Measurements from ENCODE around the gene TRPM2. TPM values are rescaled to one million over a fixed set of nuclear protein-coding genes. Genes with fewer than 3 reads are reported as not detected.
"Not testable (repeated sequence)": the region's sequence is repeated elsewhere in the genome, so short reads cannot be mapped to it uniquely, and the experiment has no call there.

TRPM2 gene
- polyA plus RNA-seq, 4 donors = 0.92 to 1.2 (median 1.1) TPM

- no peak for DNase-seq (ENCODE audit: low read depth in 4 of 4, low spot score in 2 of 4)
Measured at GRCh38 chr21:44333509-44334328, 19.7 kb upstream of the TRPM2 start.

DNA sequence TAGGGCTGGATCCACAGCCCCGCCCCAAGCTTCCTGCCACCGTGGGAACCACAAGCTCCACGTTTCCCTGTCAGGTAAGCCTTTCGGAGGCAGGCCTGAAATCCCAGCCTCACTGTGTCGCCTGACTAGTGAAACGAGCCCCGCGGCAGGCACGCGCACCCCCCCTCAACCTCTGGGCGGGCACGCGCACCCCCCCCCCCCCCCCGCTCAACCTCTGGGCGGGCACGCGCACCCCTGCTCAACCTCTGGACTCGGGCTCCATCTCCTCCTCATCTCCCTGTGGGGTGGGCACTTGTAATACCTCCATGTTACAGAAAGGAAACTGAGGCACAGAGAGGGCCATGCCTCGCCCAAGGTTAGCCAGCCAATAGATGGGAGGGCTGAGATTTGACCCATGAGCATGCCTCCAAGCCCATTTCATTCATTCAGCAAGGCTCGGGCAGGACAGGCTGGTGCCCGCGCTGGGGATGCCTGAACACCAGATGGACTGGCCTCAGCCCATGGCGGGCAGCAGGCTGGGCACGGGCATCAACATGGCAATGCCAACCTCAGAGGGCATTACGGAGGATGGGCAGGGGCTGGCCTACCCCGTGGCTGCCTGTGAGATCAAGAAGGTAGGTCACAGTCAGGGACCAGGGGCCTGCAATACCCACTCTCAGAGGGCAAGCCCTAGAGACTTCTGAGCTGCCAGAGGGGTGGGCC, 18.9 kb upstream of the TRPM2 start:
- no peak for DNase-seq (ENCODE audit: low read depth in 4 of 4, low spot score in 2 of 4)

GRCh38 chr21:44335266-44336059, 18.0 kb upstream of the TRPM2 start:
- no peak for DNase-seq (ENCODE audit: low read depth in 4 of 4, low spot score in 2 of 4)

DNA sequence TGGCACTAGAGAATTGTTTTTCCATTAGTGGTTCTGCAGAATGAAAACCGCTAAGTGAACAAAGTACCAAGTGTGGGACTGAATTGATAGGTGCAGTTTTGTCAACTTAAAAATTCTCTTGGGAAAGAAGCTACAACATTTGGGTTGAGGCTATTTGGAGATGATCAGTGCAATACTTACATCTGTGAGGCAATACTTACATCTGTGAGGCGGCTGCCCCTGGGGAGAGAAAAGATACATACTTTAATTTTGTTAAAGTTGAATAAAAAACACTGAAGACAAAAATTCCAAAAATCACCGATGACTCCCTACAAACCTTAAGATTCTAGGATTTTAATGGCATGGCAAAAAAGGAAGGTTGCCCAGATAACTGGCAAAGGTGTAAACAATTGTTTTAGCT, 16.0 kb upstream of the TRPM2 start:
- DNase-seq (ENCODE audit: low read depth in 4 of 4, low spot score in 2 of 4) = no peak

DNA sequence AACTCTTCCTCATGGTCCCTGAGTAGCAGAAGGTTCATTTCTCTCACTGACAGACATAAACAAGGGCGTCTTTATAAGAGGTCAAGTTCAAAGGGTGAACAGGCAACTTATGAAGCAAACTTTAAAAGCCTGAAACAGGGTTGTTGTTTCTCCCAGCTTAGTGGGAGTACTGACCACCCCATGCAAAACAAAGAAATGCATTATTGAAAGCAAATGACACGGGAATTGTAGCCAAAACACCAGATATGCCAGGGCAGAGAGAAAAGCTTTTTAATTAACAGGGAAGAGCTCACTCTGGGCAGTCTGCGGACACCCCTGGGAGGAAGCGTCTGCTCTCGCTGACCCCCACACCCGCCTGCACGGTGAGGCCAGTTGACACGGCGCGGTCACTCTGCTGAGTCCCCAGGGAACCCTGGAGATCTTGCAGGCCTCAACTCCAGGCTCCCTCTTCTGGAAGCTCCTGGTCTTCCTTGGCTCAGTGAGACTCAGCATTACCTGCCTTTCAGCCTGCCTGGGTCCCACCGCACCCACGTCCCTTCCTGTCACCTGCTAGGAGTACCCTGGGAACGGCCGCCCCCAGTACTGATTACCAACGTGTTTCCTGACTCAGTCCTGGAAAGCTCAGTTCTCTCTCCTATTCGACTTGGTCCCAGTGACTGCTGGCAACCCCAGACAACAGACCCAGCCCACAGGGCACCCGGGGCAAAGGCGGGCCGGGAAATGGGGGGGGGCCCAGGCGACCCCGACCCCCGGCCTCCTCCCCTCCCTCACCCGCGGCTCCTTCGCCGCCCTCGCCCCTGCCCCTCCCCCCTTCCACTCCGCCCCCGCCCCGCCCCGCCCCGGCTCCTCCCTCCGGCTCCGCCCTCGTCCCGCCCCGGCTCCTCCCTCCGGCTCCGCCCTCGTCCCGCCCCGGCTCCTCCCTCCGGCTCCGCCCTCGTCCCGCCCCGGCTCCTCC, 15.2 kb upstream of the TRPM2 start:
- peak in 1 of 4 donors; percentile 45 for DNase-seq (ENCODE audit: low read depth in 4 of 4, low spot score in 2 of 4)

DNA sequence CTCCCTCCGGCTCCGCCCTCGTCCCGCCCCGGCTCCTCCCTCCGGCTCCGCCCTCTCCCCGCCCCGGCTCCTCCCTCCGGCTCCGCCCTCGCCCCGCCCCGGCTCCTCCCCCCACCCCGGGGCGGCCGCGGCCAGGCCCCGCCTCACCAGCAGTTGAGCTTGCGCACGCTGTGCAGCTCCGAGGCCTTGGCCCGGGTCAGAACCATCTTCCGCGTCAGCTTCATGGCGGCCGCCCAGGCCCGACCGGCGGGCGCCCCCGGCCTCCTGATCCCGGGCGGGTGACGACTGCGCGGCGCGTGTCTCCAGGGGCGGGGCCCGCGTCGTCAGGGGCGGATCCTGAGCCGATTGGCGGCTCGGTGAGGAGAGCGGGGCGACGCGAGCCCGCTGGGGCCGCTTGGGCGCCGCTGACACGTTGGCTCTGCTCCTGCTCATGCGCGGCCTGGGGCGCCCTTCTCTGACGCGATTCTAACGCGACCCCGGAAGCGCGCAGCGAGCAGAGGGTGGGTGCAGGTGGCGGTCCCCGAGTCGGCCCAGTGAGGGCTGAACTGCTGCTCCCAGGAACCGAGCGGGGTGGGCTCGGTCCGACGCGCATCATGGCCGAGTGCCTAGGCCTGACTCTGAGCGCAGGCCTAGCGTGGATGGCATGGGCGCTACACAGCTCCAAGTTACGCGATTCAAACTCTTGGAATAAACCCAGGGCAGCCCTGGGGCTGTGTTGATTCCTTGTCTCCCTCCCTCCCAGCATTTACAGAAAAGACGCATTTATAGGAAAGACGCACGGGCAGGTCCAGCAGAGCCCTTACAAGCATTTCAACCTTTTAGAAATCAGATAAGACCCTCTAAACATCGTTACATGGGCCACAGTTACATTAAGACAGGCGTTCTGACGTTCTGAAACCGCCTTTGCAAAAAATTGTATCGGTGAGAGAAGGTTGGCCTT, 14.2 kb upstream of the TRPM2 start, which contains the start of gene CFAP410:
Gene CFAP410 (minus strand): TSS at position 420 of the 940 bp plus-strand sequence. CDS start 196 bp downstream, at position 224.
- peak; percentile 84 to 89 (median 87) for DNase-seq (ENCODE audit: low read depth in 4 of 4, low spot score in 2 of 4)

- DNase-seq (ENCODE audit: low read depth in 4 of 4, low spot score in 2 of 4) = not testable (repeated sequence)
Measured at GRCh38 chr21:44341726-44342458, 11.5 kb upstream of the TRPM2 start.

- DNase-seq (ENCODE audit: low read depth in 4 of 4, low spot score in 2 of 4) = not testable (repeated sequence)
Measured at GRCh38 chr21:44342981-44343380, 10.4 kb upstream of the TRPM2 start.

DNA sequence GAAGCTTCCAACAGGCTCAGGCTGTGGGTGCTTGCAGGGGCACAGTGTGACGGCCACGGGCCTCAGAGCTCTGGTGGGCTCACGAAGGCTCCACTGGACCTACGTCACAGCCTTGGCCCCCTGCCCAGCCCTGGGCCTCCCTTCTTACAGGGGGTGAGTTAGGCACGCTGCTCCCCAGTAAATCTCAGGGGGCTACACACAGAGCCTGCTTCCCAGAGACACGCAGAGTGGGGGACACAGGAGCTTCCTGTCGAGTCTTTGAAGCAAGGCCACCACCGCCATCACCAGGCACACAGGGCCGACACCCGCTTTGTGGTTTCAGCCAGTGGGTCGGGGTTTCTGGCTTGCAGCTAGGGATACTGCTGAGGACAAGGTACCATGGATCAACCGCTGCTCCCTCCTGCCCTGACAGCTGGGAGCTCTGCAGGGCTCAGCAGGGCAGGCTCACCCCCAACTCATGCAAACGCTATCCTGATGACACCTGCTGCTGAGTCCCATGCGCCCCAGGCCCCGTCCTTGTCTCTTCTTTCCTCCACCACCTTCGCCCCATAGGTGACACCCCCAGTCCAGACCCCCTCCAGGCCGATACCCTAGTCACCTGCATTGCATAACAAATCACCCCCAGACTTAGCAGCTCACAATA, 8.8 kb upstream of the TRPM2 start:
- DNase-seq (ENCODE audit: low read depth in 4 of 4, low spot score in 2 of 4) = no peak

DNA sequence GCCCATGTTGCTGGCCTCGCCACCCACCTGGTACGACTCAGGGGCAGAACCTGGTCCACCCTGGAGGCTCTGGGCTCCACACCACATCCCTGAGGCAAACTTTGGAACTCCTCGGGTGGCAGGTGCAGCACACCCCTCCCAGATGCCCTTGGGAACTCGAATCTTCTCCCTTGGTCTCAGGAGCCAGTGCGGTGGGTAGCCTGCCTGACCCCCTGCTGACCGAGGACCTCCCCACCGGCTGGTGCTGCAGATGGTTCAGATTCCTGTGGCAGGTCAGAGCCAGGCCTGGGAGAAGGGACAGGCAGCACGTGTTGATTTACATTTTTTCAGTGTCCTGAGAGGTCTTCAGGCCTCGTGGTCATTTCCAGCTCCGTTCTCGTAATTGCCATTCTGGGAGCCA, 7.9 kb upstream of the TRPM2 start:
- no peak for DNase-seq (ENCODE audit: low read depth in 4 of 4, low spot score in 2 of 4)

- no peak for DNase-seq (ENCODE audit: low read depth in 4 of 4, low spot score in 2 of 4)
Measured at GRCh38 chr21:44347911-44348451, 5.4 kb upstream of the TRPM2 start.

GRCh38 chr21:44348861-44349260, 4.6 kb upstream of the TRPM2 start:
- no peak for DNase-seq (ENCODE audit: low read depth in 4 of 4, low spot score in 2 of 4)

DNA sequence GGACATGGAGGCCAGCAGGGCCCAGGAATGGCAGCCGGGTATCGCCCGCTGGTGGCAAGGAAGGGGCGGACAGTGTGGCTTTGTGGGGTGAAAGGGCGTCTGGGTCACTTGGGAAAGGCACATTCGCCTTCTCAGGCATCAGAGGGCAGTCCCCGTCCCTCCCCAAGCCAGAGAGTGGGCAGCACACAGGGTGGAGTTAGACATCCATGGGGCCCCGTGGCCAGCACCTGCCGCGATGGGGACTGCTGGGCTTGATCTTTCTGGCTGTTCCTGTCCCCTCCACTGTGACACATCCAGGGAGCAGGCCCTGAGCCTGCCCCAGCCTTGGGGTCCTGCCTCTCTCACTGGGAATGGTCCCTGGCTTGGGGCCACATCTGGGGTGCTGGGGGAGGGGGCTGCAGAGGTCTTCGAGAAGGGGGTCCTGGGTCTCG, 4.0 kb upstream of the TRPM2 start:
- no peak for DNase-seq (ENCODE audit: low read depth in 4 of 4, low spot score in 2 of 4)

DNA sequence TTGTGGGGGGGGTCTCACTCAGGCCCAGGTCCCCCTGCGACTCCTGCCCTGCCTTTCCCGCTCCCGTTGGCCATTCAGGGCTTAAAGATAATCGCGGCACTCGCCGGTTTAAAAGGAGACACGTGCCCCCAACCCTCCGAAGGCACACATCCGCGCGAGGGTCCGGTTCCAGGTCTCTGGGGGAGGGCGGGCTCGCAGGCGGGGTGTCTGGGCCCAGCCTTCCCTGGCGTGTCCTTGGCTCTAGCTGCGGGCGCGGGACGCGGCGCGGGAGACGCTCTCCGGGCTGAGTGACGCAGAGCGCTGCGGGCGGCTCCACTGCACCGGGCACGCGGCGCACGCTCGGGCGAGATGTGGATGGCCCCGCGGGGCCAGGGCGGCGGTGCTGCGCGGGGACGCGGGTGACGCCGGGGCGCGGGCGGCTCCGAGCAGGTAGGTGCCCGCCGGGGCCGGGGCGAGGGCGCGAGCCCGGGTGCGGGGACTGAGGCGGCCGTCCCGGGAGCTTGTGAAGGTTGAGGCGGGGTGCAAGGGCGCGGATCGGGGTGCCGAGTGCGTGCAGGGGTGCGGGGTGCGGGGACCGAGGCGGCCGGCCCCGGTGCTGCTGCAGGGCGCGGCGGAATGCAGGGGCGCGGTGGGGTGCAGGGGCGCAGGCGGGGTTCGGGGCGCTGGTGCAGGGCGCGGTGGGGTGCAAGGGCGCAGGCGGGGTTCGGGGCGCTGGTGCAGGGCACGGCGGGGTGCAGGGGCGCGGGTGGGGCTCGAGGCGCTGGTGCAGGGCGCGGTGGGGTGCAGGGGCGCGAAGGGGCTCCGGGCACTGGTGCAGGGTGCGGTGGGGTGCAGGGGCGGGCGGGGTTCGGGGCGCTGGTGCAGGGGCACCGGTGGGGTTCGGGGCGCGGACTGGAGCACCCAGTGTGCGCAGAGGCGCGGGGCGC, 3.3 kb upstream of the TRPM2 start:
- DNase-seq (ENCODE audit: low read depth in 4 of 4, low spot score in 2 of 4) = no peak

DNA sequence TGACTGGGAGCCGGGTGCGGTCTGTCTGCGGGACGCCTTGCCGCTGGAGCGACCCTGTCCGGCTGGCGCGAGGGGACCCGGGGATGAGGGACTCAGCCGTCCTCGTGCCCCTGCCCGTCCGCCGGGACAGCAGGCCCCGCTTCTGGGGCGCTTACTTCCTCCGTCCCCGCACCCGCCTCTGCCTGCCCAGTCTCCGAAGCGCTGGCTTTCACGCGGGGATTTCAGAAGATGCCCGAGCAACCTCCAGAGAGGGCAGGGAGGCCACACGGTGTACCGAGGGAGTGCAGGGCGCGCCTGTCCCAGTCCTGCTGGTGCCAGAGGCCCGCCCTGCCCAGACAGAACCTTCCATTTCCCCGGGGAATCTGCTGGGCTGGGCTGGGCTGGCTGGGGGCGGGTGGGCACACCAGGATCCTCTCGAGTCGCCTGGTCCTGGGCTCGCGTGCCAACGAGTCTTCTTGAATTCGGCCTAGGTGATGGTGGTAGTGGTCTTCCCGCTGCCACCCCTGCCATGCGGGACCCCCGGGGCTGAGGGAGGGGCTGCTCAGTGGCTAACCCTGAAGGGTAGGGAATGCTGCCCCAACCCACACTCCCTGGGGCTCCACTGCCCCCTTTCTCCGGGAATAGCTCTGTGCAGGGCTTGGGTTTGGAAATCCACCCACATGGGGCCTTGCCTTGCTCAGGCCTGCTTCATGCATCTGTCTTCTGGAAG, 2.5 kb upstream of the TRPM2 start:
- no peak for DNase-seq (ENCODE audit: low read depth in 4 of 4, low spot score in 2 of 4)
